GM18508 (cell line): ENCODE data around the gene STIM2.

Experiments
- ATAC-seq: cut with Tn5 transposase; IDR thresholded peaks from one replicate; pipeline ENCODE4 v1.9.1; 2021; ENCODE audit warnings: moderate number of reproducible peaks; ENCODE audit not compliant: insufficient read depth, unreplicated experiment

The STIM2 gene

GRCh38 chr4:26866203-26866602, 5.6 kb downstream of the STIM2 start:
- ATAC-seq, result no peak

- no peak for ATAC-seq
Observed at GRCh38 chr4:26866781-26867180, 6.1 kb downstream of the STIM2 start.

GRCh38 chr4:26867914-26868684, 7.5 kb downstream of the STIM2 start:
- ATAC-seq, result no peak

- no peak for ATAC-seq
Observed at GRCh38 chr4:26870576-26871262, 10.1 kb downstream of the STIM2 start.

GRCh38 chr4:26871611-26872010, 11.0 kb downstream of the STIM2 start:
- no peak for ATAC-seq

GRCh38 chr4:26873391-26874026, 12.9 kb downstream of the STIM2 start:
- ATAC-seq, result peak; percentile 94

GRCh38 chr4:26874110-26874509, 13.5 kb downstream of the STIM2 start:
- no peak for ATAC-seq

- ATAC-seq, result no peak
Observed at GRCh38 chr4:26877406-26877805, 16.8 kb downstream of the STIM2 start.

- no peak for ATAC-seq
Observed at GRCh38 chr4:26877961-26878360, 17.3 kb downstream of the STIM2 start.

- ATAC-seq, result no peak
Observed at GRCh38 chr4:26878794-26879391, 18.3 kb downstream of the STIM2 start.

GRCh38 chr4:26879805-26880204, 19.2 kb downstream of the STIM2 start:
- ATAC-seq, result no peak

GRCh38 chr4:26884026-26884425, 23.4 kb downstream of the STIM2 start:
- ATAC-seq, result no peak

- peak; percentile 43 for ATAC-seq
Observed at GRCh38 chr4:26884486-26884988, 23.9 kb downstream of the STIM2 start.

GRCh38 chr4:26885912-26886274, 25.3 kb downstream of the STIM2 start:
- ATAC-seq, result peak; percentile 71

GRCh38 chr4:26887143-26887542, 26.5 kb downstream of the STIM2 start:
- no peak for ATAC-seq

GRCh38 chr4:26887809-26888208, 27.2 kb downstream of the STIM2 start:
- no peak for ATAC-seq

GRCh38 chr4:26889356-26889755, 28.7 kb downstream of the STIM2 start:
- no peak for ATAC-seq

GRCh38 chr4:26891054-26891453, 30.4 kb downstream of the STIM2 start:
- no peak for ATAC-seq

GRCh38 chr4:26891867-26892266, 31.2 kb downstream of the STIM2 start:
- no peak for ATAC-seq

GRCh38 chr4:26892480-26893150, 32.0 kb downstream of the STIM2 start:
- ATAC-seq, result no peak
